GM12878 (cell line): ENCODE results near the gene SUSD1. TPM values are rescaled to one million over a fixed set of nuclear protein-coding genes. Genes with fewer than 3 reads are reported as not detected.

Experiments
- ATAC-seq: fragments of 200-7000 bp; cut with Tn5 transposase; 3 replicates; pipeline ENCODE4 v1.9.1; 2020; ENCODE audit warnings: mild to moderate bottlenecking, moderate library complexity
- BruUV-seq: library from RNA; stranded (reverse); fragments of 400-500 nt; replicated peaks from 2 replicates; lab custom pipeline; 2021; lab: Mats Ljungman, UMichigan
- CTCF ChIA-PET: fragments of 300-600 bp; sonication (Branson Sonifier 250); formaldehyde crosslinking; extraction: SDS; loops from one replicate; lab custom pipeline; 2021; ENCODE audit warnings: inconsistent platforms; lab: Yijun Ruan, JAX
- POLR2A ChIA-PET: fragments of 350-600 bp; formaldehyde crosslinking; extraction: SDS; loops from one replicate; lab custom pipeline; 2021; ENCODE audit warnings: inconsistent platforms; lab: Charles Lee
- RAD21 ChIA-PET: fragments of 300-600 bp; sonication (Branson Sonifier 250); formaldehyde crosslinking; loops from one replicate; lab custom pipeline; 2023; ENCODE audit warnings: antibody characterized with exemption; ENCODE audit not compliant: unreplicated experiment; lab: Charles Lee
- SMC1A ChIA-PET: fragments of 300-600 bp; sonication (Branson Sonifier 250); formaldehyde crosslinking; loops from one replicate; lab custom pipeline; 2023; ENCODE audit not compliant: unreplicated experiment, uncharacterized antibody; lab: Charles Lee
- DNase-seq: peaks from one replicate; pipeline ENCODE4 v3.0.0-alpha.2; 2011; ENCODE audit warnings: low read depth, low spot score
- FAIRE-seq: peaks from 3 replicates; lab custom pipeline; 2011; peaks lifted over from hg19 to GRCh38; lab: Jason Lieb, UNC
- H2AFZ ChIP-seq: 2 replicates; pipeline ENCODE4 v1.6.0; 2011; ENCODE audit warnings: low read depth, low read length, control low read depth; ENCODE audit not compliant: control insufficient read depth
- H3K27ac ChIP-seq: 2 replicates; pipeline ENCODE4 v1.5.1; 2011; ENCODE audit warnings: control low read depth; ENCODE audit not compliant: control insufficient read depth, insufficient read depth
- H3K27me3 ChIP-seq, 2 experiments: replicated peaks in 1 of 2; 2 replicates each; pipeline versions ENCODE4 v1.6.0 to v1.6.1; 2011; ENCODE audit warnings: low read length in 1 of 2; ENCODE audit not compliant: control insufficient read depth in 2 of 2, insufficient read depth in 2 of 2
- H3K36me3 ChIP-seq, 2 experiments: 2 replicates each; pipeline ENCODE4 v1.5.1; 2011; ENCODE audit warnings: low read length in 1 of 2; ENCODE audit not compliant: control insufficient read depth in 2 of 2, insufficient read depth in 2 of 2
- H3K4me1 ChIP-seq: 2 replicates; pipeline ENCODE4 v1.6.1; 2011; ENCODE audit warnings: mild to moderate bottlenecking, low read length, moderate library complexity, mixed read lengths; ENCODE audit not compliant: control insufficient read depth, insufficient read depth
- H3K4me2 ChIP-seq: 2 replicates; pipeline ENCODE4 v1.6.0; 2011; ENCODE audit warnings: control low read depth; ENCODE audit not compliant: control insufficient read depth, insufficient read depth
- H3K4me3 ChIP-seq: fragments of 200-600 bp; sonication (generic); 2 replicates; pipeline ENCODE4 v1.5.1; 2016
- H3K79me2 ChIP-seq: 2 replicates; pipeline ENCODE4 v1.6.0; 2011; ENCODE audit warnings: low read length; ENCODE audit not compliant: control insufficient read depth, insufficient read depth
- H3K9ac ChIP-seq: 2 replicates; pipeline ENCODE4 v1.8.0; 2011; ENCODE audit warnings: low read length, control low read depth, mixed read lengths; ENCODE audit not compliant: control insufficient read depth, insufficient read depth
- H3K9me3 ChIP-seq: replicated peaks from 3 replicates; pipeline ENCODE4 v1.5.1; 2011; ENCODE audit warnings: mild to moderate bottlenecking, low read length; ENCODE audit not compliant: control insufficient read depth, insufficient read depth
- H4K20me1 ChIP-seq: 2 replicates; pipeline ENCODE4 v1.6.0; 2011; ENCODE audit not compliant: control insufficient read depth, insufficient read depth
- CEBPZ ChIP-seq: fragments of 150-350 bp; IDR thresholded peaks from 2 replicates; pipeline ENCODE4 v1.6.1; 2016; ENCODE audit warnings: low read depth, low read length
- EZH2 ChIP-seq: IDR thresholded peaks from 2 replicates; pipeline ENCODE4 v1.6.1; 2012; ENCODE audit warnings: low read depth, mild to moderate bottlenecking, control low read depth, inconsistent platforms, low read length, borderline replicate concordance; ENCODE audit not compliant: control insufficient read depth
- NR2F1 ChIP-seq: fragments of 450-650 bp; conservative IDR thresholded peaks from 2 replicates; pipeline ENCODE4 v1.6.1; 2017; ENCODE audit warnings: mild to moderate bottlenecking
- PML ChIP-seq: IDR thresholded peaks from 2 replicates; pipeline ENCODE4 v1.6.1; 2012; ENCODE audit warnings: low read length, inconsistent platforms
- POLR2A ChIP-seq: IDR thresholded peaks from 2 replicates; pipeline ENCODE4 v1.6.1; 2011; ENCODE audit warnings: low read depth, mild to moderate bottlenecking, low read length
- RB1 ChIP-seq: fragments of 450-650 bp; formaldehyde crosslinking; IDR thresholded peaks from 2 replicates; pipeline ENCODE4 v1.6.1; 2017; ENCODE audit warnings: mild to moderate bottlenecking, borderline replicate concordance
- SMARCA5 ChIP-seq: fragments of 450-650 bp; IDR thresholded peaks from 2 replicates; pipeline ENCODE4 v1.6.1; 2017; ENCODE audit warnings: mild to moderate bottlenecking
- SUZ12 ChIP-seq: fragments of 200-600 bp; sonication (generic); IDR thresholded peaks from one replicate; pipeline ENCODE4 v1.6.1; 2018; ENCODE audit warnings: antibody characterized with exemption, mild to moderate bottlenecking; ENCODE audit not compliant: unreplicated experiment
- TCF12 ChIP-seq: IDR thresholded peaks from 2 replicates; pipeline ENCODE4 v1.6.1; 2011; ENCODE audit warnings: low read depth, mild to moderate bottlenecking, low read length
- WRNIP1 ChIP-seq: IDR thresholded peaks from 2 replicates; pipeline ENCODE4 v1.6.1; 2011; ENCODE audit warnings: low read depth, low read length, improper control_type of control experiment, borderline replicate concordance
- YY1 ChIP-seq: IDR thresholded peaks from 2 replicates; pipeline ENCODE4 v1.6.1; 2011; ENCODE audit warnings: low read depth, mild to moderate bottlenecking, low read length
- WGBS: methylation state at CpG from one replicate; pipeline ENCODE4 v1.1.6; 2016; ENCODE audit warnings: low lambda C conversion rate; ENCODE audit not compliant: insufficient replicate concordance, insufficient coverage; ENCODE audit errors: missing lambda C conversion rate; 5-methylcytosine and 5-hydroxymethylcytosine counted together
- in situ Hi-C: fragments of 300-500 bp; cut with MboI; formaldehyde crosslinking; loops from 9 replicates; pipeline ENCODE4 v1.14.3; 2018; ENCODE audit warnings: mixed read lengths
- intact Hi-C: fragments of 100-400 bp; cut with micrococcal nuclease; formaldehyde crosslinking; loops from one replicate; pipeline ENCODE4 v1.14.2; 2022; ENCODE audit not compliant: unreplicated experiment
- polyA plus RNA-seq, 11 experiments: library from polyadenylated mRNA; depleted of rRNA in 4 of 11; unstranded in 6 of 11; stranded (reverse) in 5 of 11; fragments of >200 nt; fragmentation: Nextera tagmentation in 4 of 11; fragmentation: Illumina TruSeq in 1 of 11; extraction: Ambion mirVana in 4 of 11; extraction: Trizol in 1 of 11; gene quantifications; 1 replicate in 1 of 11; 2 replicates in 10 of 11; pipeline versions ENCODE4 v1.2.1 to v1.2.3, GENCODE V29; 2011 to 2016; ENCODE audit warnings: inconsistent platforms in 2 of 11, missing spikeins in 2 of 11, low read depth in 1 of 11
- total RNA-seq, 4 experiments: library from RNA; depleted of rRNA in 3 of 4; stranded (reverse); fragments of >200 nt in 3 of 4; fragmentation: Illumina TruSeq in 1 of 4; extraction: Trizol in 1 of 4; gene quantifications; 2 replicates each; pipeline versions ENCODE4 v1.2.1 to v1.2.3, GENCODE V29; 2013 to 2021
- TF ChIP-seq, protein P1 (sequence below): fragments of 450-650 bp; formaldehyde crosslinking; IDR thresholded peaks from 2 replicates; pipeline ENCODE4 v1.5.0; 2022; ENCODE audit warnings: mild to moderate bottlenecking, missing genetic modification characterization

The SUSD1 gene
- total and polyA plus RNA-seq, 10 of the 15 experiments (the other 5 are each of a cell fraction or from before 2014, with no cell fraction given) = 6.7 to 20.8 (median 13.2) TPM

- TF ChIP-seq YY1 (no peak), SMARCA5 (peak; percentile 45; the same call in 1 of the 2 replicates), TCF12 (no peak)
These were observed at the start of gene SUSD1 (continued) for GRCh38 chr9:112174965-112175795.

DNA sequence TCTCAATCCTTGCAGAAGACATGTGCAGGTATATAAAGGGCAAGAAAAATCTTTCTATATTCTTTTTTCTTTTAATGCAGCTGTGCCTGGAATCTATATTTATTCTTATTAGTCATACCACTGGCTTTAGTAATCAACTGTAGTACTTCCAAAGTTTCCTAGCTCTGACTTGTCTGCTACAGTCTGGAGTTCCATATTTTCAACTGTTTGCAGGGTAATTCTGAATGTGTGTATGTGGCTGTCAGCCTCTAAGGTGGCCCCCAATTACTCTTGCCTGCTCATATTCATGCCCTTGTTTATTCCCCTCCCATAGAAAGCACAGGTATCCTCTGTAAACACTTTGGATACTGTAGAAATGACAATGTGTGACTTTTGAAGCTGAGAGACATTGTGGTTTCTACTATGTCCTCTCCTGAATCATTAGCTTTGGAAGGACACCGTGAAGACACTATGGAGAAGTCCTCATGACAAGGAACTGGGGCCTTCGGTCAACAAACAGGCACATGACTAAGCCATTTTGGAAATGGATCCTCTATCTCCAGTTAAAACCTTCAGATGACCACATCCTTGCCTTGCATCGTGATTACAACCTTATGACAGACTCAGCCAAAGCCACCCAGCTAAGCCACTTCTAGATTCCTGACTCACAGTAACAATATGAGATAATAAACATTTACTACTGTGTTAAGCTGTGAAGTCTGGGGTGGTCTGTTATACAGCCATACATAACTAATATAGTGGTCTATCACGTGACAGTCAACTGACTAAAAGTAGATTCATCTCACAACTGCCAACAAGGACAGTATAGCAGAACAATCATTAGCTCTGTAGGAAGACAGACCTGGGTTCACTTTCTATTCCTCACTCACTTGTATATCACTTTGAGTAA, 49.5 kb upstream of the SUSD1 start:
- WGBS = 62% methylated on average over 4 of the region's 4 CpGs
- Histone ChIP-seq H3K27ac (peak overlapping the region; percentile 5; the same call in 1 of the 2 replicates), H3K9me3 (no peaks in the 10 kb centered on the region), H3K4me3 (no peak overlapping the region), H2AFZ (no peak overlapping the region), H3K9ac (no peak overlapping the region), H3K79me2 (no peaks in the 10 kb centered on the region), H3K36me3 (peaks cover 0 to 9% of the 10 kb centered on the region in 2 experiments; a peak in 2 of 4 replicates), H3K4me1 (peaks cover 23% of the 10 kb centered on the region), H3K27me3 (no peaks in the 10 kb centered on the region), H4K20me1 (no peaks in the 10 kb centered on the region), H3K4me2 (peak overlapping the region; percentile 15; the same call in 1 of the 2 replicates)
- intact Hi-C loops (no loop called here), in situ Hi-C loops (no loop called here)
- ChIA-PET CTCF (interaction anchor here (1.0 to 1.9 kb wide), 5 partner anchors 25 to 128 kb away, joined by 3 to 7 read pairs (median 5); no protein-coding TSS in a partner anchor), SMC1A (interaction anchor here (0.5 to 3.2 kb wide), 13 partner anchors 9 to 110 kb away, joined by 3 to 15 read pairs (median 5); partner anchors contain the start of gene PTBP3), RAD21 (interaction anchor here (0.6 to 1.3 kb wide), 5 partner anchors 13 to 122 kb away, joined by 3 to 4 read pairs (median 3); partner anchors contain the start of gene PTBP3), POLR2A (no interaction called here)
- peak; percentile 66 for FAIRE-seq
- DNase-seq = no peak
- no TSS peak for BruUV-seq
- peak; percentile 87 for ATAC-seq
- TF ChIP-seq POLR2A (no peak), SUZ12 (no peak), CEBPZ (no peak), WRNIP1 (no peak), EZH2 (no peak), NR2F1 (no peak), RB1 (no peak), PML (no peak)
- TF ChIP-seq, protein P1, sequence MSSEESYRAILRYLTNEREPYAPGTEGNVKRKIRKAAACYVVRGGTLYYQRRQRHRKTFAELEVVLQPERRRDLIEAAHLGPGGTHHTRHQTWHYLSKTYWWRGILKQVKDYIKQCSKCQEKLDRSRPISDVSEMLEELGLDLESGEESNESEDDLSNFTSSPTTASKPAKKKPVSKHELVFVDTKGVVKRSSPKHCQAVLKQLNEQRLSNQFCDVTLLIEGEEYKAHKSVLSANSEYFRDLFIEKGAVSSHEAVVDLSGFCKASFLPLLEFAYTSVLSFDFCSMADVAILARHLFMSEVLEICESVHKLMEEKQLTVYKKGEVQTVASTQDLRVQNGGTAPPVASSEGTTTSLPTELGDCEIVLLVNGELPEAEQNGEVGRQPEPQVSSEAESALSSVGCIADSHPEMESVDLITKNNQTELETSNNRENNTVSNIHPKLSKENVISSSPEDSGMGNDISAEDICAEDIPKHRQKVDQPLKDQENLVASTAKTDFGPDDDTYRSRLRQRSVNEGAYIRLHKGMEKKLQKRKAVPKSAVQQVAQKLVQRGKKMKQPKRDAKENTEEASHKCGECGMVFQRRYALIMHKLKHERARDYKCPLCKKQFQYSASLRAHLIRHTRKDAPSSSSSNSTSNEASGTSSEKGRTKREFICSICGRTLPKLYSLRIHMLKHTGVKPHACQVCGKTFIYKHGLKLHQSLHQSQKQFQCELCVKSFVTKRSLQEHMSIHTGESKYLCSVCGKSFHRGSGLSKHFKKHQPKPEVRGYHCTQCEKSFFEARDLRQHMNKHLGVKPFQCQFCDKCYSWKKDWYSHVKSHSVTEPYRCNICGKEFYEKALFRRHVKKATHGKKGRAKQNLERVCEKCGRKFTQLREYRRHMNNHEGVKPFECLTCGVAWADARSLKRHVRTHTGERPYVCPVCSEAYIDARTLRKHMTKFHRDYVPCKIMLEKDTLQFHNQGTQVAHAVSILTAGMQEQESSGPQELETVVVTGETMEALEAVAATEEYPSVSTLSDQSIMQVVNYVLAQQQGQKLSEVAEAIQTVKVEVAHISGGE (CRISPR knock-in tag) = no peak
